Measurements from ENCODE around the gene SDK1. TPM values are rescaled to one million over a fixed set of nuclear protein-coding genes. Genes with fewer than 3 reads are reported as not detected.

SDK1 gene
- total RNA-seq, 1 experiment from 2014 or later = 9.3 TPM

DNA sequence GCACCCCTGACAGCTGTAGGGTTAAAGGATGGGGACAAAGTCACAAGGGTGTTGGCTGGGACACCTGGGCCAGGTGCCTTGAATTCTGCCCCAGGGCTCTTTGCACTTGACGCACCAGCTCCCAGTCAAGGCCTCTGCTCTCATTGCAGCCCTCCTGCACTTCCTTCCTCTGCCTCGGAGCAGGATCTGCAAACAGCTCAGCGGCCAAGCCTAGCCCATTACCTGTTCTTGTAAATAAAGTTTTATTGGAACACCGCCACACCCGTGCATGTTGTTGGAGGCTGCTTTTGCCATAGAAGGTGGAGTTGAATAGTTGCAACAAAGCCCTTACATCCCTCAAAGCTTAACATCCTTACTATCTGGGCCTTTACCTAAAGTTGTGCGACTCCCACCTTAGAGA, 897.2 kb downstream of the SDK1 start:
- H3K27ac Mint-ChIP-seq = no peak overlapping the region
- no peaks in the 10 kb centered on the region for H3K36me3 Mint-ChIP-seq
- peaks cover 3% of the 10 kb centered on the region for H3K9me3 Mint-ChIP-seq
- no peak for ATAC-seq
- H3K4me3 Mint-ChIP-seq = no peak overlapping the region
- ChIA-PET POLR2A (no interaction called here), CTCF (interaction anchor here (0.6 to 1.1 kb wide), 2 partner anchors 34 to 310 kb away, joined by 3 read pairs; no protein-coding TSS in a partner anchor)
- peaks cover 3% of the 10 kb centered on the region for H3K4me1 Mint-ChIP-seq
- TF ChIP-seq NFE2L1 (CRISPR knock-in tag; IDR thresholded peaks at IDR 0.05) (no peak), JAZF1 (CRISPR knock-in tag; IDR thresholded peaks at IDR 0.05) (no peak), SMAD3 (CRISPR knock-in tag; IDR thresholded peaks at IDR 0.05; ENCODE audit: borderline replicate concordance) (no peak), ATF2 (CRISPR knock-in tag; IDR thresholded peaks at IDR 0.05; ENCODE audit: borderline replicate concordance, low read depth) (no peak), ELF4 (CRISPR knock-in tag; IDR thresholded peaks at IDR 0.05; ENCODE audit: low read depth) (no peak), TEAD1 (CRISPR knock-in tag; IDR thresholded peaks at IDR 0.05) (no peak), IRF2 (CRISPR knock-in tag; IDR thresholded peaks at IDR 0.05; ENCODE audit: borderline replicate concordance, low read depth) (no peak)
- TF ChIP-seq, protein P1, sequence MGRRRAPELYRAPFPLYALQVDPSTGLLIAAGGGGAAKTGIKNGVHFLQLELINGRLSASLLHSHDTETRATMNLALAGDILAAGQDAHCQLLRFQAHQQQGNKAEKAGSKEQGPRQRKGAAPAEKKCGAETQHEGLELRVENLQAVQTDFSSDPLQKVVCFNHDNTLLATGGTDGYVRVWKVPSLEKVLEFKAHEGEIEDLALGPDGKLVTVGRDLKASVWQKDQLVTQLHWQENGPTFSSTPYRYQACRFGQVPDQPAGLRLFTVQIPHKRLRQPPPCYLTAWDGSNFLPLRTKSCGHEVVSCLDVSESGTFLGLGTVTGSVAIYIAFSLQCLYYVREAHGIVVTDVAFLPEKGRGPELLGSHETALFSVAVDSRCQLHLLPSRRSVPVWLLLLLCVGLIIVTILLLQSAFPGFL (CRISPR knock-in tag; IDR thresholded peaks at IDR 0.05; ENCODE audit: borderline replicate concordance) = no peak
- DNase-seq (ENCODE audit: low spot score) = no peak
- no peaks in the 10 kb centered on the region for H3K27me3 Mint-ChIP-seq (ENCODE audit: low read depth)

GRCh38 chr7:4200546-4201094, 899.6 kb downstream of the SDK1 start:
- no peak overlapping the region for H3K4me3 Mint-ChIP-seq
- H3K36me3 Mint-ChIP-seq = no peaks in the 10 kb centered on the region
- H3K27me3 Mint-ChIP-seq (ENCODE audit: low read depth) = no peaks in the 10 kb centered on the region
- TF ChIP-seq ZNF317 (CRISPR knock-in tag; IDR thresholded peaks at IDR 0.05; ENCODE audit: borderline replicate concordance, low read depth) (no peak), JAZF1 (CRISPR knock-in tag; IDR thresholded peaks at IDR 0.05) (no peak), FOXP1 (CRISPR knock-in tag; IDR thresholded peaks at IDR 0.05; ENCODE audit: borderline replicate concordance) (no peak), HMGA2 (CRISPR knock-in tag; IDR thresholded peaks at IDR 0.05) (no peak), ARID4B (CRISPR knock-in tag; IDR thresholded peaks at IDR 0.05; ENCODE audit: borderline replicate concordance) (no peak)
- TF ChIP-seq, protein P2, sequence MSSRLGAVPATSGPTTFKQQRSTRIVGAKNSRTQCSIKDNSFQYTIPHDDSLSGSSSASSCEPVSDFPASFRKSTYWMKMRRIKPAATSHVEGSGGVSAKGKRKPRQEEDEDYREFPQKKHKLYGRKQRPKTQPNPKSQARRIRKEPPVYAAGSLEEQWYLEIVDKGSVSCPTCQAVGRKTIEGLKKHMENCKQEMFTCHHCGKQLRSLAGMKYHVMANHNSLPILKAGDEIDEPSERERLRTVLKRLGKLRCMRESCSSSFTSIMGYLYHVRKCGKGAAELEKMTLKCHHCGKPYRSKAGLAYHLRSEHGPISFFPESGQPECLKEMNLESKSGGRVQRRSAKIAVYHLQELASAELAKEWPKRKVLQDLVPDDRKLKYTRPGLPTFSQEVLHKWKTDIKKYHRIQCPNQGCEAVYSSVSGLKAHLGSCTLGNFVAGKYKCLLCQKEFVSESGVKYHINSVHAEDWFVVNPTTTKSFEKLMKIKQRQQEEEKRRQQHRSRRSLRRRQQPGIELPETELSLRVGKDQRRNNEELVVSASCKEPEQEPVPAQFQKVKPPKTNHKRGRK (CRISPR knock-in tag; IDR thresholded peaks at IDR 0.05; ENCODE audit: borderline replicate concordance) = no peak
- H3K27ac Mint-ChIP-seq = no peak overlapping the region
- ATAC-seq = no peak
- peaks cover 3% of the 10 kb centered on the region for H3K4me1 Mint-ChIP-seq
- ChIA-PET POLR2A (no interaction called here), CTCF (no interaction called here)
- H3K9me3 Mint-ChIP-seq = no peaks in the 10 kb centered on the region
- no peak for DNase-seq (ENCODE audit: low spot score)

GRCh38 chr7:4201566-4201965, 900.5 kb downstream of the SDK1 start:
- Mint-ChIP-seq H3K4me3 (no peak overlapping the region), H3K36me3 (no peaks in the 10 kb centered on the region), H3K27ac (no peak overlapping the region), H3K27me3 (ENCODE audit: low read depth) (no peaks in the 10 kb centered on the region), H3K9me3 (no peaks in the 10 kb centered on the region), H3K4me1 (no peaks in the 10 kb centered on the region)
- ChIA-PET CTCF (no interaction called here), POLR2A (no interaction called here)
- no peak for DNase-seq (ENCODE audit: low spot score)
- no peak for ATAC-seq
- no peak for TF ChIP-seq ZNF263 (CRISPR knock-in tag; IDR thresholded peaks at IDR 0.05; ENCODE audit: low read depth)
- no peak for TF ChIP-seq ETV6 (CRISPR knock-in tag; IDR thresholded peaks at IDR 0.05)
- TF ChIP-seq PRDM15 (CRISPR knock-in tag; IDR thresholded peaks at IDR 0.05) = no peak
- TF ChIP-seq ZNF317 (CRISPR knock-in tag; IDR thresholded peaks at IDR 0.05; ENCODE audit: borderline replicate concordance, low read depth) = no peak
- no peak for TF ChIP-seq ZNF121 (CRISPR knock-in tag; IDR thresholded peaks at IDR 0.05)
- no peak for TF ChIP-seq KAT7 (CRISPR knock-in tag; IDR thresholded peaks at IDR 0.05; ENCODE audit: borderline replicate concordance)

Data from WTC11 (cell line).